Measurements from ENCODE around the gene HK1.
"Not testable (repeated sequence)": the region's sequence is repeated elsewhere in the genome, so short reads cannot be mapped to it uniquely, and the experiment has no call there.

GRCh38 chr10:69333865-69334301 is 55.6 kb downstream of the HK1 start:
- not testable (repeated sequence) for TF ChIP-seq CTCF, POLR2A (IDR thresholded peaks at IDR 0.05)

Data from adrenal gland (tissue), 5 donors.